WERI-Rb-1 (cell line): ENCODE results near the gene LST1.

Experiments
- DNase-seq: peaks from one replicate; pipeline ENCODE4 v3.0.0-alpha.2; 2020
- H3K27ac ChIP-seq: fragments of 250-450 bp; sonication (Bioruptor Pico); 2 replicates; pipeline ENCODE4 v1.5.1; 2020; ENCODE audit warnings: mild to moderate bottlenecking, moderate library complexity
- H3K27me3 ChIP-seq: fragments of 250-450 bp; sonication (Bioruptor Pico); 2 replicates; pipeline ENCODE4 v1.5.1; 2021; ENCODE audit warnings: mild to moderate bottlenecking, low read depth, moderate library complexity; ENCODE audit not compliant: insufficient read depth, severe bottlenecking
- H3K36me3 ChIP-seq: fragments of 250-450 bp; sonication (Bioruptor Pico); 2 replicates; pipeline ENCODE4 v1.5.1; 2020; ENCODE audit warnings: mild to moderate bottlenecking, moderate library complexity
- H3K4me3 ChIP-seq: 2 replicates; pipeline ENCODE4 v1.5.1; 2011; ENCODE audit warnings: low read depth, mild to moderate bottlenecking, control low read depth, low read length
- H3K9me3 ChIP-seq: fragments of 250-450 bp; sonication (Bioruptor Pico); 2 replicates; pipeline ENCODE4 v1.5.1; 2021; ENCODE audit warnings: mild to moderate bottlenecking, moderate library complexity; ENCODE audit not compliant: severe bottlenecking
- CTCF ChIP-seq: IDR thresholded peaks from 2 replicates; pipeline ENCODE4 v1.5.1; 2011; ENCODE audit warnings: low read depth, mild to moderate bottlenecking, control low read depth, inconsistent platforms, low read length

Gene LST1

GRCh38 chr6:31543639-31544038 lies 42.4 kb upstream of the LST1 start:
- no peak overlapping the region for H3K4me3 ChIP-seq
- no peaks in the 10 kb centered on the region for H3K9me3 ChIP-seq
- DNase-seq: no peak
- no peaks in the 10 kb centered on the region for H3K27me3 ChIP-seq
- no peak overlapping the region for H3K27ac ChIP-seq
- no peak for TF ChIP-seq CTCF
- peaks cover 44% of the 10 kb centered on the region for H3K36me3 ChIP-seq

- Histone ChIP-seq H3K27ac (peak overlapping the region; percentile 66), H3K9me3 (no peaks in the 10 kb centered on the region), H3K4me3 (peak overlapping the region; percentile 65), H3K36me3 (peaks cover 42% of the 10 kb centered on the region), H3K27me3 (no peaks in the 10 kb centered on the region)
- DNase-seq: no peak
- no peak for TF ChIP-seq CTCF
Observed at GRCh38 chr6:31544676-31545075, 41.4 kb upstream of the LST1 start.

- Histone ChIP-seq H3K36me3 (peaks cover 38% of the 10 kb centered on the region), H3K27ac (peak overlapping the region; percentile 66), H3K9me3 (no peaks in the 10 kb centered on the region), H3K27me3 (no peaks in the 10 kb centered on the region), H3K4me3 (peak overlapping the region; percentile 65)
- peak; percentile 81 for DNase-seq
- TF ChIP-seq CTCF: no peak
Observed at GRCh38 chr6:31545291-31545690, 40.8 kb upstream of the LST1 start.

GRCh38 chr6:31546339-31546957 lies 39.6 kb upstream of the LST1 start, which contains the start of gene ATP6V1G2:
Gene ATP6V1G2 (minus strand): TSS chr6:31546608. CDS start chr6:31546559, 49 bp downstream.
- TF ChIP-seq CTCF: peak; percentile 98
- peaks cover 38% of the 10 kb centered on the region for H3K36me3 ChIP-seq

GRCh38 chr6:31546958-31547726 lies 38.9 kb upstream of the LST1 start, which contains the start of gene NFKBIL1:
Gene NFKBIL1 (plus strand): TSS chr6:31547608. CDS start chr6:31547695, 87 bp downstream.
- peaks cover 42% of the 10 kb centered on the region for H3K36me3 ChIP-seq
- no peaks in the 10 kb centered on the region for H3K9me3 ChIP-seq
- H3K4me3 ChIP-seq: peak within 1 kb of the TSS; percentile 65
- H3K27ac ChIP-seq: peak within 1 kb of the TSS; percentile 82
- H3K27me3 ChIP-seq: no peaks in the 10 kb centered on the region
- peak; percentile 99 for DNase-seq
- no peak for TF ChIP-seq CTCF

More at GRCh38 chr6:31546339-31546957, 39.6 kb upstream of the LST1 start, which contains the start of gene ATP6V1G2:
- no peaks in the 10 kb centered on the region for H3K27me3 ChIP-seq
- peak within 1 kb of the TSS; percentile 65 for H3K4me3 ChIP-seq
- peak; percentile 99 for DNase-seq
- H3K27ac ChIP-seq: peak within 1 kb of the TSS; percentile 82
- H3K9me3 ChIP-seq: no peaks in the 10 kb centered on the region
